OCI-LY3 (cell line): ENCODE measurements around the gene TP53BP1.

Source experiments
- CTCF ChIP-seq: fragments of 200-600, 300-600 bp; sonication (generic); IDR thresholded peaks from 2 replicates; pipeline ENCODE4 v1.5.1; 2014; ENCODE audit warnings: antibody characterized with exemption, low read length, low read depth
- EZH2phosphoT487 ChIP-seq: fragments of 200-600 bp; shearing (Covaris generic); IDR thresholded peaks from 2 replicates; pipeline ENCODE4 v1.6.1; 2018; ENCODE audit warnings: antibody characterized with exemption, mixed run types, low read depth

GRCh38 chr15:43515741-43516140 is 22.8 kb upstream of the TP53BP1 start:
- TF ChIP-seq CTCF = no peak
- no peak for TF ChIP-seq EZH2phosphoT487
